Measurements from ENCODE around the gene SYNDIG1. TPM values are rescaled to one million over a fixed set of nuclear protein-coding genes. Genes with fewer than 3 reads are reported as not detected.

Gene SYNDIG1
- total RNA-seq, 2 donors from 2014 or later, result 0.78 TPM; not detected in 1

DNA sequence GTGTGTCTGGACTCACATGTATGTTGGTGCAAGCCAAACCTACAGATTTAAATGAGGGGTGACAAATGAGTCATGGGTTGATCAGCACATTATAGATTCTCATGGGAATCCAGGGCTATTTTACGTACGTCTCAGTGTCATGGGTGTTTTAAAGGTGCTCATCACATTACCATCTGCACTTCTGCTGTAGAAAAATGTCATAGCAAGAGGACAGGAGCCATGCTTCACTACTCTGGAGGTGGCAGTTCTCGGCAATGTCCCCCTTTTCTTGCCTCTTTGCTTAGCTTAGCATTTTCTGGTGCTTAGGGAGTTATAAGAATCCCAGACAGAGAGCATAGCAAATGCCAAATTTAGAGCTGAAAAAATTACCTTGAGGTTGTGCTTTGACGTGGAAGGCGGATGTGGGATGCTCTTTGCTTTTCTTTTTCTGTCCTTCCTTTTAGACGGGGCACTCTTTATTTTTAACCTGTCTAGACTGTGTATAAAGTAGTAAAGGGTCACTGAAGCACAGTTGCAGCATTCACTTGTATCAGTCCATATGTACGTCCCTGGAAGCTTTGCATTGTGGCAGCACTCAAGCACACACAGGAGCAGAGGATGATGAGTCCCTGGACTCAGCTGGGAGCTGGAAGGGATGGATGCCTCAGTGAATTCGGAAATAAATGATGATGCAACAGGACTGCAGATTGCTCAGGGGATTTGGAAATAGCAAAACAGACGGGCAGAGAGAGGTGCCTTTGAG is 139.7 kb downstream of the SYNDIG1 start:
- ATAC-seq (no peak), DNase-seq (no peak)
- H3K9me3 ChIP-seq, result no peaks in the 10 kb centered on the region
- TF ChIP-seq POLR2A (IDR thresholded peaks at IDR 0.05), result no peak
- TF ChIP-seq, protein P1, sequence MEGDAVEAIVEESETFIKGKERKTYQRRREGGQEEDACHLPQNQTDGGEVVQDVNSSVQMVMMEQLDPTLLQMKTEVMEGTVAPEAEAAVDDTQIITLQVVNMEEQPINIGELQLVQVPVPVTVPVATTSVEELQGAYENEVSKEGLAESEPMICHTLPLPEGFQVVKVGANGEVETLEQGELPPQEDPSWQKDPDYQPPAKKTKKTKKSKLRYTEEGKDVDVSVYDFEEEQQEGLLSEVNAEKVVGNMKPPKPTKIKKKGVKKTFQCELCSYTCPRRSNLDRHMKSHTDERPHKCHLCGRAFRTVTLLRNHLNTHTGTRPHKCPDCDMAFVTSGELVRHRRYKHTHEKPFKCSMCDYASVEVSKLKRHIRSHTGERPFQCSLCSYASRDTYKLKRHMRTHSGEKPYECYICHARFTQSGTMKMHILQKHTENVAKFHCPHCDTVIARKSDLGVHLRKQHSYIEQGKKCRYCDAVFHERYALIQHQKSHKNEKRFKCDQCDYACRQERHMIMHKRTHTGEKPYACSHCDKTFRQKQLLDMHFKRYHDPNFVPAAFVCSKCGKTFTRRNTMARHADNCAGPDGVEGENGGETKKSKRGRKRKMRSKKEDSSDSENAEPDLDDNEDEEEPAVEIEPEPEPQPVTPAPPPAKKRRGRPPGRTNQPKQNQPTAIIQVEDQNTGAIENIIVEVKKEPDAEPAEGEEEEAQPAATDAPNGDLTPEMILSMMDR (IDR thresholded peaks at IDR 0.05), result no peak
- no peaks in the 10 kb centered on the region for H3K4me1 ChIP-seq
- H3K4me3 ChIP-seq, result no peak overlapping the region
- intact Hi-C loops (cut with DNase I), result no loop called here
- WGBS, 2 donors, result 58 to 67% methylated on average over 9 of the region's 9 CpGs
- H3K27ac ChIP-seq, result no peak overlapping the region
- H3K27me3 ChIP-seq, result no peaks in the 10 kb centered on the region
- H3K36me3 ChIP-seq (replicated peaks in 1 of 2; ENCODE audit: insufficient read depth in 1 of 2, low read depth in 2 of 2), result no peaks in the 10 kb centered on the region

DNA sequence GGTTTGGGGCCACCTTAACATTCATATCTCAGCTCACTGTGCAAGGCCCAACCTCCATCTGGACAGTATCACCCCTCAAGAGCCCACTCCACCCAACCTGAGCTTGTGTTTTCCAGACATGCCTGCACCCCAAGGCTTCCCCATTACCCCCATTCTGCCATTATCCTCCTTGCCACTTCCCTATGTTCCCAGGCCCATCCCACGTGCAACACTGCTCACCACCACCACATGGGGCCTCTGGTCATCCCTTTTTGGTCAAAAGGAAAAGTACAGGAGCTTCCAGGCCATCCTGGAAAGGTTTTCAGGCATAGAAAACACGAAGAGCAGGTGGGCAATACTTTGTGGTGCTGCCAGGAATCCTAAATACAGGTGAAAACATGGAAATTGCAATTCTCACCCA is 140.3 kb downstream of the SYNDIG1 start:
- ATAC-seq (no peak), DNase-seq (no peak)
- Histone ChIP-seq H3K4me1 (no peaks in the 10 kb centered on the region), H3K9me3 (no peaks in the 10 kb centered on the region), H3K4me3 (no peak overlapping the region), H3K36me3 (replicated peaks in 1 of 2; ENCODE audit: insufficient read depth in 1 of 2, low read depth in 2 of 2) (no peaks in the 10 kb centered on the region), H3K27ac (no peak overlapping the region), H3K27me3 (no peaks in the 10 kb centered on the region)
- TF ChIP-seq, protein P1 (IDR thresholded peaks at IDR 0.05), result no peak
- TF ChIP-seq POLR2A (IDR thresholded peaks at IDR 0.05), result no peak
- 38 to 49% methylated on average over 2 of the region's 2 CpGs for WGBS, 2 donors
- intact Hi-C loops (cut with DNase I), result no loop called here

DNA sequence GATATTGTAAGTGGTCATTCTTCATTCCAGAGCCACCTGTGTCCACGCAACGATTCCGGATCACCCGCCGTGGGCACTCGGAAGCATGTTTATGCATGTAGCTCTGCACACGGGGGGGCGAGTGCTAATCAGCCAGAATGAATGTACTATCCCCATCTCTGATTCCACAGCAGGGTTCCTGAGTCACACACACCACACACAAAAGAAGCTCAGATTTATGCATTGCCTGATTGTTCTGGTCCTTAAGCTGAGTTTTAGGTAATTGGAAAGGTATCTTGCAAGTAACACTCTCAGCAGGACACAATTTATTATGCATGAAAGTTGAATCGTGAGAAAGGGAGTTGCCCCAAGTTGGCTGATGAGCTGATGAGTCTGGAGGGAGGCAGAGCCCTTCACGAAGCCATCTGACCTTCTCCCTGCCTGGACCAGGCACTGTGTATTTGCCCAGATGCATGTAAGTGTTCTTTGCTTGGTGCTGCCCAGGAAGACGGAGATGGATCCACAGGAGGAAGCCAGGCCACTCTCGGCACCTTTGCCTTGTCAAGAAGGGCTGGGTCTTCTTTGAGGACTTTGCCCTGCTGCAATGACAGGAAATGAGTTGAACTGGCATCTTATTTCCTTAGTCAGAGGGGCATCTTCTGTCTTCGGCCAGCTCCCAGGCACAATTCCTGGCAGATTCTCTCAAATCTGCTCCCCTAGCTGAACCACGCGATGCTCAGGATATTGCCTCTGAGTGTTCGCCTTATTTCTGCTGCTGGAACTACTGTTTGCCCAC is 141.1 kb downstream of the SYNDIG1 start:
- WGBS, 2 donors, result 64 to 70% methylated on average over 14 to 16 of the region's 16 CpGs
- Histone ChIP-seq H3K4me3 (no peak overlapping the region), H3K27me3 (no peaks in the 10 kb centered on the region), H3K9me3 (no peaks in the 10 kb centered on the region), H3K4me1 (no peaks in the 10 kb centered on the region), H3K36me3 (replicated peaks in 1 of 2; ENCODE audit: insufficient read depth in 1 of 2, low read depth in 2 of 2) (no peaks in the 10 kb centered on the region), H3K27ac (no peak overlapping the region)
- DNase-seq, result no peak
- TF ChIP-seq, protein P1 (IDR thresholded peaks at IDR 0.05), result no peak
- no peak for TF ChIP-seq POLR2A (IDR thresholded peaks at IDR 0.05)
- intact Hi-C loops (cut with DNase I), result no loop called here
- ATAC-seq, result no peak

DNA sequence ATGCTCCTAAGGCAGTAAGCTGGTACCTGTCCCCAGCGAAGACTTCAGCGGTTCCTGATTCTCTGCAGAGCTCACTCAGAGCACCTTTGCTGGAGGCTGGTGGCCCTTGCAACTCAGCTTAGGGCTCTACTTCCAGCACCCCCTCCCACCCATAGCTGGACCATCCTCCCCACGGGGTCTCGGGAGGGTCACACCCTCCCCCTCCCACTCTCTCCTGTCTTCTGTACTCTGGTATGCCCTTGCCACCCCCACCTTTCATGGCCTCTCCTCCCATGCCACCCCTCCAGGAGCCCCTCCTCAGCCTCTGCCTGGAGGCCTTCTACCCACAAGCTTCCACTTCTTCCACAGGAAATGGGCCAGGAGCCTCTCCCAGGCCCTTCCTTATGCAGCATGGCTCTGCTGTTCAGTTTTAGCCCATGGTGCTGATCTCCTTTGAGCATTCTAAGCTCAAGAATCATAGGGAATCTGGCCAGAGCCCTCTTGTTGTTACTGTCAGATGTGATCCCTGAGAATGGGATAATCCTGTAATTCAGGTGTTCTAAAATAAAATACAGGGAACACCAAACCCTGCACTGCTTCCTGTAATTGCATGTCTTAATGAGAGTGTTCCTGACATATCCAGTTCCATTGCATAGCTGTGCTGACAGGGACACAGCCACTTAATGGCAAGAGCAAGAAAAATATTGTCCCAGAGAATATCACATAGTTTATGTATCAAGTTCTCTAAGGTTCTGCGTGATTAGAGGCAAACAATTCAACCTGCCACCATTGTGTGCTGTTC is 142.1 kb downstream of the SYNDIG1 start:
- no peak for ATAC-seq
- Histone ChIP-seq H3K9me3 (no peaks in the 10 kb centered on the region), H3K27ac (no peak overlapping the region), H3K27me3 (no peaks in the 10 kb centered on the region), H3K36me3 (replicated peaks in 1 of 2; ENCODE audit: insufficient read depth in 1 of 2, low read depth in 2 of 2) (no peaks in the 10 kb centered on the region), H3K4me3 (no peak overlapping the region), H3K4me1 (no peaks in the 10 kb centered on the region)
- no peak for DNase-seq
- intact Hi-C loops (cut with DNase I), result no loop called here
- TF ChIP-seq POLR2A (IDR thresholded peaks at IDR 0.05), result no peak
- TF ChIP-seq, protein P1 (IDR thresholded peaks at IDR 0.05), result no peak
- WGBS, 2 donors, result 80 to 81% methylated on average over 5 of the region's 5 CpGs

Data from body of pancreas (tissue), 4 donors.